Measurements from ENCODE around the gene TTLL11.

The TTLL11 gene

GRCh38 chr9:121947775-121948174, 145.3 kb downstream of the TTLL11 start:
- H3K9ac ChIP-seq (ENCODE audit: low read depth, low read length), result no peak overlapping the region
- no peak overlapping the region for H3K4me3 ChIP-seq (ENCODE audit: low read depth, low read length)
- H3K9me3 ChIP-seq (ENCODE audit: control insufficient read depth, insufficient read depth, low read length), result no peaks in the 10 kb centered on the region
- no peaks in the 10 kb centered on the region for H3K36me3 ChIP-seq (ENCODE audit: control insufficient read depth, insufficient read depth, low read length)
- no peak overlapping the region for H3K27ac ChIP-seq (ENCODE audit: low read depth, low read length)
- peaks cover 26% of the 10 kb centered on the region for H3K4me1 ChIP-seq (ENCODE audit: control insufficient read depth, insufficient read depth, low read length)
- no peaks in the 10 kb centered on the region for H3K27me3 ChIP-seq (ENCODE audit: control insufficient read depth, insufficient read depth, low read length)

GRCh38 chr9:121946465-121946864, 146.6 kb downstream of the TTLL11 start:
- Histone ChIP-seq H3K4me3 (ENCODE audit: low read depth, low read length) (no peak overlapping the region), H3K27me3 (ENCODE audit: control insufficient read depth, insufficient read depth, low read length) (no peaks in the 10 kb centered on the region), H3K9me3 (ENCODE audit: control insufficient read depth, insufficient read depth, low read length) (no peaks in the 10 kb centered on the region), H3K9ac (ENCODE audit: low read depth, low read length) (no peak overlapping the region), H3K36me3 (ENCODE audit: control insufficient read depth, insufficient read depth, low read length) (no peaks in the 10 kb centered on the region), H3K4me1 (ENCODE audit: control insufficient read depth, insufficient read depth, low read length) (peaks cover 26% of the 10 kb centered on the region), H3K27ac (ENCODE audit: low read depth, low read length) (no peak overlapping the region)

GRCh38 chr9:121945849-121946248, 147.3 kb downstream of the TTLL11 start:
- Histone ChIP-seq H3K4me3 (ENCODE audit: low read depth, low read length) (no peak overlapping the region), H3K4me1 (ENCODE audit: control insufficient read depth, insufficient read depth, low read length) (peaks cover 21% of the 10 kb centered on the region), H3K9me3 (ENCODE audit: control insufficient read depth, insufficient read depth, low read length) (no peaks in the 10 kb centered on the region), H3K27me3 (ENCODE audit: control insufficient read depth, insufficient read depth, low read length) (no peaks in the 10 kb centered on the region; the same call in 1 of the 2 replicates), H3K27ac (ENCODE audit: low read depth, low read length) (no peak overlapping the region), H3K36me3 (ENCODE audit: control insufficient read depth, insufficient read depth, low read length) (no peaks in the 10 kb centered on the region), H3K9ac (ENCODE audit: low read depth, low read length) (no peak overlapping the region)

GRCh38 chr9:121945281-121945680, 147.8 kb downstream of the TTLL11 start:
- H3K27ac ChIP-seq (ENCODE audit: low read depth, low read length), result no peak overlapping the region
- no peak overlapping the region for H3K4me3 ChIP-seq (ENCODE audit: low read depth, low read length)
- H3K9me3 ChIP-seq (ENCODE audit: control insufficient read depth, insufficient read depth, low read length), result no peaks in the 10 kb centered on the region
- peaks cover 20% of the 10 kb centered on the region for H3K4me1 ChIP-seq (ENCODE audit: control insufficient read depth, insufficient read depth, low read length)
- H3K36me3 ChIP-seq (ENCODE audit: control insufficient read depth, insufficient read depth, low read length), result no peaks in the 10 kb centered on the region
- no peak overlapping the region for H3K9ac ChIP-seq (ENCODE audit: low read depth, low read length)
- no peaks in the 10 kb centered on the region; the same call in 1 of the 2 replicates for H3K27me3 ChIP-seq (ENCODE audit: control insufficient read depth, insufficient read depth, low read length)

- Histone ChIP-seq H3K27me3 (ENCODE audit: control insufficient read depth, insufficient read depth, low read length) (no peaks in the 10 kb centered on the region; the same call in 1 of the 2 replicates), H3K4me1 (ENCODE audit: control insufficient read depth, insufficient read depth, low read length) (peaks cover 23% of the 10 kb centered on the region), H3K9ac (ENCODE audit: low read depth, low read length) (no peak overlapping the region), H3K36me3 (ENCODE audit: control insufficient read depth, insufficient read depth, low read length) (no peaks in the 10 kb centered on the region), H3K27ac (ENCODE audit: low read depth, low read length) (no peak overlapping the region), H3K9me3 (ENCODE audit: control insufficient read depth, insufficient read depth, low read length) (no peaks in the 10 kb centered on the region), H3K4me3 (ENCODE audit: low read depth, low read length) (no peak overlapping the region)
Measured at GRCh38 chr9:121944711-121945191, 148.4 kb downstream of the TTLL11 start.

GRCh38 chr9:121943463-121943862, 149.6 kb downstream of the TTLL11 start:
- Histone ChIP-seq H3K36me3 (ENCODE audit: control insufficient read depth, insufficient read depth, low read length) (no peaks in the 10 kb centered on the region), H3K4me3 (ENCODE audit: low read depth, low read length) (no peak overlapping the region), H3K27ac (ENCODE audit: low read depth, low read length) (no peak overlapping the region), H3K4me1 (ENCODE audit: control insufficient read depth, insufficient read depth, low read length) (peaks cover 24% of the 10 kb centered on the region), H3K9me3 (ENCODE audit: control insufficient read depth, insufficient read depth, low read length) (no peaks in the 10 kb centered on the region), H3K9ac (ENCODE audit: low read depth, low read length) (no peak overlapping the region), H3K27me3 (ENCODE audit: control insufficient read depth, insufficient read depth, low read length) (no peaks in the 10 kb centered on the region; the same call in 1 of the 2 replicates)

- H3K36me3 ChIP-seq (ENCODE audit: control insufficient read depth, insufficient read depth, low read length), result no peaks in the 10 kb centered on the region
- no peak overlapping the region for H3K9ac ChIP-seq (ENCODE audit: low read depth, low read length)
- no peaks in the 10 kb centered on the region; the same call in 1 of the 2 replicates for H3K27me3 ChIP-seq (ENCODE audit: control insufficient read depth, insufficient read depth, low read length)
- no peak overlapping the region for H3K27ac ChIP-seq (ENCODE audit: low read depth, low read length)
- peaks cover 19% of the 10 kb centered on the region for H3K4me1 ChIP-seq (ENCODE audit: control insufficient read depth, insufficient read depth, low read length)
- no peaks in the 10 kb centered on the region for H3K9me3 ChIP-seq (ENCODE audit: control insufficient read depth, insufficient read depth, low read length)
- H3K4me3 ChIP-seq (ENCODE audit: low read depth, low read length), result no peak overlapping the region
Measured at GRCh38 chr9:121942866-121943382, 150.2 kb downstream of the TTLL11 start.

- Histone ChIP-seq H3K27ac (ENCODE audit: low read depth, low read length) (no peak overlapping the region), H3K9me3 (ENCODE audit: control insufficient read depth, insufficient read depth, low read length) (no peaks in the 10 kb centered on the region), H3K4me1 (ENCODE audit: control insufficient read depth, insufficient read depth, low read length) (peaks cover 14% of the 10 kb centered on the region), H3K9ac (ENCODE audit: low read depth, low read length) (no peak overlapping the region), H3K4me3 (ENCODE audit: low read depth, low read length) (no peak overlapping the region), H3K36me3 (ENCODE audit: control insufficient read depth, insufficient read depth, low read length) (no peaks in the 10 kb centered on the region), H3K27me3 (ENCODE audit: control insufficient read depth, insufficient read depth, low read length) (no peaks in the 10 kb centered on the region; the same call in 1 of the 2 replicates)
Measured at GRCh38 chr9:121942313-121942712, 150.8 kb downstream of the TTLL11 start.

GRCh38 chr9:121939643-121940042, 153.5 kb downstream of the TTLL11 start:
- Histone ChIP-seq H3K4me3 (ENCODE audit: low read depth, low read length) (no peak overlapping the region), H3K4me1 (ENCODE audit: control insufficient read depth, insufficient read depth, low read length) (peaks cover 24% of the 10 kb centered on the region), H3K36me3 (ENCODE audit: control insufficient read depth, insufficient read depth, low read length) (no peaks in the 10 kb centered on the region), H3K27me3 (ENCODE audit: control insufficient read depth, insufficient read depth, low read length) (no peaks in the 10 kb centered on the region; the same call in 1 of the 2 replicates), H3K27ac (ENCODE audit: low read depth, low read length) (no peak overlapping the region), H3K9me3 (ENCODE audit: control insufficient read depth, insufficient read depth, low read length) (no peaks in the 10 kb centered on the region), H3K9ac (ENCODE audit: low read depth, low read length) (no peak overlapping the region)

GRCh38 chr9:121938621-121939020, 154.5 kb downstream of the TTLL11 start:
- Histone ChIP-seq H3K36me3 (ENCODE audit: control insufficient read depth, insufficient read depth, low read length) (no peaks in the 10 kb centered on the region), H3K9me3 (ENCODE audit: control insufficient read depth, insufficient read depth, low read length) (no peaks in the 10 kb centered on the region), H3K4me1 (ENCODE audit: control insufficient read depth, insufficient read depth, low read length) (peaks cover 24% of the 10 kb centered on the region), H3K27me3 (ENCODE audit: control insufficient read depth, insufficient read depth, low read length) (no peaks in the 10 kb centered on the region; the same call in 1 of the 2 replicates), H3K4me3 (ENCODE audit: low read depth, low read length) (no peak overlapping the region), H3K9ac (ENCODE audit: low read depth, low read length) (no peak overlapping the region), H3K27ac (ENCODE audit: low read depth, low read length) (no peak overlapping the region)

GRCh38 chr9:121937240-121937639, 155.9 kb downstream of the TTLL11 start:
- no peaks in the 10 kb centered on the region for H3K36me3 ChIP-seq (ENCODE audit: control insufficient read depth, insufficient read depth, low read length)
- peaks cover 16% of the 10 kb centered on the region for H3K4me1 ChIP-seq (ENCODE audit: control insufficient read depth, insufficient read depth, low read length)
- H3K4me3 ChIP-seq (ENCODE audit: low read depth, low read length), result no peak overlapping the region
- H3K9ac ChIP-seq (ENCODE audit: low read depth, low read length), result no peak overlapping the region
- H3K27ac ChIP-seq (ENCODE audit: low read depth, low read length), result no peak overlapping the region
- no peaks in the 10 kb centered on the region; the same call in 1 of the 2 replicates for H3K27me3 ChIP-seq (ENCODE audit: control insufficient read depth, insufficient read depth, low read length)
- no peaks in the 10 kb centered on the region for H3K9me3 ChIP-seq (ENCODE audit: control insufficient read depth, insufficient read depth, low read length)

All from HUES48 (cell line).